Renal cortex interstitium (tissue), 11 donors: ENCODE results near the gene ATF7. TPM values are rescaled to one million over a fixed set of nuclear protein-coding genes. Genes with fewer than 3 reads are reported as not detected.
"Not testable (repeated sequence)": the region's sequence is repeated elsewhere in the genome, so short reads cannot be mapped to it uniquely, and the experiment has no call there.

Experiments
- DNase-seq, 11 donors: peaks; one replicate each; pipeline ENCODE4 v3.0.0-alpha.2; 2013; ENCODE audit warnings: low read depth in 9 of 11, low spot score in 4 of 11; ENCODE audit errors: extremely low read depth in 1 of 11
- polyA plus RNA-seq, 3 donors: library from polyadenylated mRNA; unstranded; fragments of 120-200 nt; gene quantifications; one replicate each; pipeline ENCODE4 v1.2.1, GENCODE V29; 2013; ENCODE audit not compliant: insufficient read length in 3 of 3

Gene ATF7
- polyA plus RNA-seq, 3 donors, result 41.3 to 43.9 (median 43.6) TPM

DNA sequence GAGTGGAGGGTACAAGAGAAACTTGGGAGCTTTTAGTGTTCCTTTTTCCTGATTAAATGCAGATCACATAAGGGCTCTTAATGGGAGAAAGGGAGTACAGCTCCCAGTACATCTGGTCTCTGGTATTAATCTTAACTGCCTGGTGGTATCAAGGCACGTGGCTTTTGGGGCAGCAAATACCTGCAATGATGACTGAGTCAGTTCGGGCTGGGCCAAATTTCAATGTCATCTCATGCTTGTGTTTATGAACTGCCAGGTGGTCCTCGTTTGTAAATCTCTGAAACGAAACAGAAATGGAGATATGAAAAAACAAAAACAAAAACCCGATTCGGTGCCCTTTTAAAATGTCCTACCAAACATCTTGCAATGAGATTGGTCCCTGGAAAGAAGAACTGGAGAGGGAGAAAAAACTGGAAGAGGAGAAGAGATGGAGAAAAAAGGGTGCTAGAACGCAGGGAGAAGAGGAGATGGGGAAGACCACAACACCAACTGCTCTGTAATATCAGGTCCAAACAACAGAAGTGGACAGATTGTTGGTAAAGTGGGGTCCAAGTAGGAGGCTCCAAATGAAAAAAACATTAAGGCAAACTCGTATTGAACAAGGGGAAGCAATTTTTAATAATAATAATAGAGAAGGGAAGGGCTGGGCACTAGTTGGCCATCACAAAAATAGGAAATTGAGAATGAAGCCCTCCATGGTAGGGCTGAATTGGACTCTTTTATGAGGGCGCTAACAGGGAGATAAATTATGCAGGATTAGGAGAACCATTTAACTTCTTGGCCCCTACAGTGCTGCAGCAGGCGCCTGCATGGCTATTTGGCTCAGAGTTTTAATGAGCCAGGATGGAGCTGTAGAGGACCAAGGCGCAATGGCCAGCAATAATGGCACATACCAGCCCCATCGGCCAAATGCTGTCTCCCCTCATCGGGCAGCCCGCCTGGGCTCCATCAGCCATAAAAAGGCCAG is 73.5 kb downstream of the ATF7 start:
- no peak for DNase-seq

DNA sequence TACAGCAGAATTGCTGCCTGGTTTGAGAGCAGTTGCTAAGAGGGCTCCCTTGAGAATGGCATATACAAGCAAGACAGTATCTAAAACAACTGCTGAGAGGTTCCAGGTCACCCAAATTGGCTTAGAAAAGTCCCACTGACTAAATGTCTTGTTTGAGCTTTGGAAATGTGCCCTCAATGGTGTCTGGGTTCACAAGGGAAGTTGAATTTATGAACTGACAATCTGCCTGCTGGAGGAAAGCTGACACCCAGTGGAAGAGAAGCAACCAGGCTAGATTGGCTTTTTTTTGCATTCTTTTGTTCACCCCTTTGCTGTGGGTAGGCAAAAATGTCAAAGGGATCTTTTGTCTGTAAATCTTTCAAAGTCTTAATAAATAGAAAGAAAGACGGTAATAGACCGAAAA is 74.3 kb downstream of the ATF7 start:
- DNase-seq, result peak in 1 of 11 donors; percentile 25

DNA sequence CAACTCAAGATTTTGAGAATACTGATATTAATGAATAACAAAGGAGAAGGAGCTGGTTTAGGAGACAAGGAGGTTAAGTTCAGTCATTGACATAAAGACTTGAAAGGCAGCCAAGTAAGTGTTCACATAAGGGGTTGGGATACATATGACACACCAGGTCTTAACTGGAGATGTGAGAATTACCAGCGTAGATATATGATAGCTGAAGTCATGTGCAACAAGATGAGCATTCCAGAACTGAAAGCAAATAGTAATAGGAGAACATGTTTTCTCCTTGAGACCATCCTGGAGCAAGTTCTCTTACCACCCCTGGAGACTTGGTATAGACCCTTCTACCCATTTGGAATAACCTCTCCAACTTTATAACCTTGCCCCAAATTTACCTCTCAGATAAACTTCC is 75.6 kb downstream of the ATF7 start:
- DNase-seq, result no peak

DNA sequence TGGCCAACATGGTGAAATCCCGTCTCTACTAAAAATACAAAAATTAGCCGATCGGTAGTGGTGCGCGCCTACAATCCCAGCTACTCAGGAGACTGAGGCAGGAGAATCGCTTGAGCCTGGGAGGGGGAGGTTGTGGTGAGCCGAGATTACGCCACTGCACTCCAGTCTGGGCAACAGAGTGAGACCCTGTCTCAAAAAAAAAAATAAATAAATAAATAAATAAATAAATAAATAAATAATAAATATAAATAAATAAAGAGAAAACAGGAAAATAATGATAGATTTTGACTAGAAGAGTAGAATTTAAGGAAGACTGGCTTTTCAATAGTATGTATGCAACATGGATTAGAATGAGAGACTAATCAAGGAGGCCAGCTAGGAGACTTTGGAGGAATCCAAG is 76.1 kb downstream of the ATF7 start:
- DNase-seq, result not testable (repeated sequence)

DNA sequence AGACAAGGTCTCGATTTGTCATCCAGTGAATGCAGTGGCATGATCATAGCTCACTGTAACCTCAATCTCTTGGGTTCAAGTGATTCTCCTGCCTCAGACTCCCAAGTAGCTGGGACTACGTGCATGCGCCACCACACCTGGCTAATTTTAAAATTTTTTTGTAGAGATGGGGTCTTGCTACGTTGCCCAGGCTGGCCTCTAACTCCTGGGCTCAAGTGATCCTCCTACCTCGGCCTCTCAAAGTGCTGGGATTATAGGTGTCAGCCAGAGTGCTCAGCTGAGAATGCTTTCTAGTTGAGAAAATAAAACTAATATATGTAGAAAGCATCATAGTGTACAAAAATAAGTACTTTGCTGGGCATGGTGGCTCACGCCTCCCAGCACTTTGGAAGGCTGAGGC is 77.8 kb downstream of the ATF7 start:
- DNase-seq, result not testable (repeated sequence)

DNA sequence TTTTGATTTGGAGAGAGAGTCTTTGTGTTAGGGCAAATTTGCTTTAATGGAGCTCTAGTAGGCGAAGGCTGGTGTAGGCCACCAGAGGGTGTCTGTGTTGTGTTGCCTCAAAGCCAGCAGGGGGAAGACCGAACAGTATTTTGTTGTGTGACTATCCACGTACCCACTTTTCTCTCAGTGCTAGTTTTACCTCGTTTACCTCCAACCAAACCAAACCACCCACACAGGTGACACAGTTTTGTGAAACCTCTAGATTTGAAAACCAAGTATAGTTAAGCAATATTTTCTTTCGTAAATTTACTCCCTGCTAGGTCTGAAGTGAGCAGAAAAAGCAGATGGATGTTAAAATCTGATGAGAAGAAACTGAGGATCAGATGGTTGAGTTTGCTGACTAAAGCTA is 82.6 kb downstream of the ATF7 start:
- DNase-seq, result peak in 6 of 11 donors; percentile 46 to 70 (median 56)

DNA sequence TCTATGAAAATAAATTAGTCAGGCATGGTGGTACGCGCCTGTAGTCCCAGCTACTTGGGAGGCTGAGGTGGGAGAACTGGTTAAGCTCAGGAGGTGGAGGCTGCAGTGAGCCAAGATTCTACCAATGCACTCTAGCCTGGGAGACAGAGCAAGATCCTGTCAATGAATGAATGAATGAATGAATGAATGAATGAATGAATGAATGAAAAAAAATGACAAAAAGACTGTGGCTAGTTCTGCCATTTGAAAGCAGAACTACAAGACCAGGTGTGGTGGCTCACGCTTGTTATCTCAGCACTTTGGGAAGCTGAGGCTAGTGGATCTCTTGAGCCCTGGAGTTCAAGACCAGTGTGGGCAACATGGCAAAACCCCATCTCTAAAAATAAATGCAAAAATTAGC is 86.7 kb downstream of the ATF7 start:
- no peak for DNase-seq

DNA sequence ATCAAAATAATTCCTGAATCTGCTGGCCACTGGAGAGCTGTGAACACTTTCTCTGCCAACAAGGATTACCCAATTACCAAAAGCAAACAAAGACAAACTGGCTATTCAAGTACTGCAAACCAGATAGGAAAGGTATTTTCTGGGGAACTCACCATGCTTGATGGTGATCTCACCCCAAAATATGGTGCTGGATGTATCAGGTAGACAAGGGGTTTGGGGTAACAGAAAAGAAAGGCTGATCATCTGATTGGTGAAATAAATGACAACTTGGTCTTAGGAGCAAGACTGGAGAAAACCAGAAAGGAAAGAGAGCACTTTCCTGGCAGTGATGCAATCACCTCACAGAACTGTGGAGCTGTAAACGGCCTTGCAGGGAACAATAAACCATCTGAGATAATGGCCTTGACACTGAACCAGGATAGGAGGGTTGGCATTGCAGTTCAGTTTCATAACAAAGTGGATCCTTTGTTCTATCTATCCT is 87.9 kb downstream of the ATF7 start:
- DNase-seq, result no peak

DNA sequence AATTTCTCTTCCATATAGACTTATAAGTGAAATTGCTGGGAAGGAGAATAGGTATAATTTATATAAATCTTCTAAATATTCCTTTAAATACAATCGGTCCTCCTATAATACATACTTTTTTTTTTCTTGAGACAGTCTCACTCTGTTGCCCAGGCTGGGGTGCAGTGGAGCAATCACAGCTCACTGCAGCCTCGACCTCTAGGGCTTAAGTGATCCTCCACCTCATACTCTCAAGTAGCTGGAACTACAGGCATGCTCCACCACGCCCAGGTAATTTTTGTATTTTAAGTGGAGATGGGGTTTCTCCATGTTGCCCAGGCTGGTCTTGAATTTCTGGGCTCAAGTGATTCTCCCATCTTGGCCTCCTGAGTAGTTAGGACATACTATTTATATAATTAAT is 89.2 kb downstream of the ATF7 start:
- DNase-seq, result no peak

DNA sequence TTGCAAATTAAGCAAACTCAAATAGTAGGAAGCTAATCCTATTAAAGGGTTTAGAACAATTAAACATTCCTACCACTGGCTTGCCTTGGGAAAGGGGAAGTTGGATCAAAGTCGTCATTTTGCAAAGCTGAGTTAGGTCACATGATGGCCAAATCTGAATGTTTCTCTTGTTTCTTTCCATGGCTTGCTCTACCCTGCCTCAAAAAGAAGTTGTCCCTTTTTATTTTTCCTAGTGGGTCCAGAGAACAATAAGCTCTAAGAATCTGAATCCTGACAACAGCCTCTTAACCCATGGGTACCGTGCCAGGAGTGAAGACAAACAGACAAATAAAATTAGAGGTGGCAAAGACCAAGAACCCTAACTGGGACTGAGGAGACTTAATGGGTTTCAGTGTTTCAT is 92.7 kb downstream of the ATF7 start:
- DNase-seq, result no peak

DNA sequence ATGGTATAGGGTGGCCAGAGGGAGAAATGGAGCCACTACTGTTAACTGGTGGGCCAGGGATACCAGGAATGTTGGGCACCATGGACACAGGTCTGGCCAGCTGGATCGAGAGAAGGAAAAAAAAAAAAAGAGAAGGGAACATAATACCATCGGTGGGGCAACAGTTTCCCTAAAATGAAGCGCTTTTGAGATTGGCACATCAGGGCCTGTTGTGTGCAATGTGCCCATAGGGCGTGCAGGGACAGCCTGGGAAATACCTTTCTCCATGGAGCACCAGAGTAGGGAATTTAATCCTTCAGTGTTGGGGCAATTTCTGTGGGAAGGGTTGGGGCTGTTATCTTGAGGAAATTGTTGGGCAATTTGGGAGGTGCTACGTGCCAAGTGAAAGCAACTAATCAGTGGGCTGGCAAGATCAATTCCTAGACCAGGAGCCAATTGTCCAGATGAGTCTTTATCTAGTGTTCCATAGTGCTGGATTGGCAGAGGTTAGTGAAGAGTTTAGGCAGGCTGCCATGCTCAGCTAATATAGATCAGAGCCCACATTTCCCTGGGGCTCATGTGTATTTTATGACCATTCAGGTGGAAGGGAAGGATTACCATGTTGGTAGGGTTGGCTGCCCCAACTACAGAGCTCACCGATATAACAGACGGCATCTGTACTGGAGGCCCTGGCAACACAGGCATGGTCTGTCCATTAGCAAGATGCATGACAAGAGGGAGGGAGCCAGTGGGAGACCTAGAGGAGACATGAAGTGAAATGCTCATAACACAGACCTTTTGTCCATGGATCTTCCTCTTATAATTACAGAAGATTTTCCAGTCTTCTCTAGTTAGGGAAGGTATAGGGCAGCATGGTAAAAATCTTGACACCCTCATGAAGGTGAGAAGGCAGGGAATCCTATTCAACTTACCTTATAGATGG is 93.4 kb downstream of the ATF7 start:
- no peak for DNase-seq

DNA sequence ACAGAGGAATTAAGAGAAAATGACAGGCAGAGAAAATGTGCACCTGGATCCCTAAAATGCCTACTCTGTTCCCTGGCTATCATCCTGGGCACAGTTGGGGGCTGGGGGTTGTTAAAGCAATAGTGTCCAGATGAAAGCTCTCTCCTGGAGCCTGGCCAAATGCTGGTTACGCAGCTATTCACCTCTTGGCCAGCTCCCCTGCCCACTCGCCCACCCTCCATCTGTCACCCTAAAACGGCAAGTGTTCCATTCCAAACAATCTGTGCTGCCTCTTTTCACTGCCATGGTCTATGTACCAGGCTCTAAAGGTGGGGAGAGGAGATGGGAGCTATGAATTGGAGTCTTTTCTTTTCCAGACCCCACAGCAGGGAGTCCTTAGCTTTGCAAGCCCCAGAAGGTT is 94.2 kb downstream of the ATF7 start:
- DNase-seq, result no peak

DNA sequence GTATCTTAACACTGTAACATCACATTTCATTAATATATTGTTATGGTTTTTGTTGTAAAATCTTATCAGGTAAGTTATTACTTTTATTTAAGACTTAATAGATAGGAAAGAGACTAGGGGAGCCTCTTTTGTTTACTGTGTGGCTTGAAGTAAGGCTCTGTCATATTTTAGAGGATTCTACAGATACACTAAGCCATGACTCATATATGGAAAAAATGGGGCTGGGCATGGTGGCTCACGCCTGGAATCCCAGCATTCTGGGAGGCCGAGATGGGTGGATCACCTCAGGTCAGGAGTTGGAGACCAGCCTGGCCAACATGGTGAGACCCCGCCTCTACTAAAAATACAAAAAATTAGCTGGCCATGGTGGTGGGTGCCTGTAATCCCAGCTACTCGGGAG is 95.3 kb downstream of the ATF7 start:
- no peak for DNase-seq

DNA sequence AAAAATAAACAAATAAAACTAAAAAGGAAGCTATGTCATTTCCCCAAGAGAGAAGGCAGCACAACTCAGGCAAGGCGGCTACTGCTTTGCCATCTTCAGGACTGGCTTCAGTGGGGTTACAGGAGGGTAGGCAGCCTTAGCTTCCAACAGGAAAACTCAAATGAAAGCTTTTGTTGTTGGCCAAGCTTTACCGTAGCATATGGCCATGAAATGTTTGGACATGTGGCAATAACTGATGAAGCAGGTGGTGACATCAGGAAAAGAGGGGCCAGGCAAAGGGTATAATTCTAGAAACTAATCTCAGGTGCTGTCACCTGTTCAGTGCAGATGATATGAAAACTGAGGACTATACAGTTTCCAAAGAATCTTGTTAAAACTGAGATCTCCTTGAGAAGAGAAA is 96.1 kb downstream of the ATF7 start:
- DNase-seq, result no peak

DNA sequence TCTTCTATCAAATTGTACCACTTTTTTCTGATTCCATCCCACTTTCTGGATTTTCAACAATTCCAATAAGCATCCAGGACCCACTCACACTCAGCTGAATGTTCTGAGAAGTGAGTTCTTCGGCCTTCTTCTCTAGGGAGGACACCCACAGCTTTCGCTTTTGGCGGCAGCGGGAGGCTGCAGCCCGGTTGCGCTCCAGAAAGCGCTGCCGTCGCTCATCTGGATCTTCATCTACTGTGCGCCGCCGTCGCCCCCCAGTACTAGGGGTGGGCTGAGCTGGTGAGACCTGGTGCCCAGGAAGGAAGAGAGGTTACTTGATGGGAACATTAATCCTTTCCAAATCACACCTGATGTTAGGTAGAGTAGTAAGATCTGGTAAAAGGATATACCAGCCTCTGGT is 101.7 kb downstream of the ATF7 start:
- no peak for DNase-seq

DNA sequence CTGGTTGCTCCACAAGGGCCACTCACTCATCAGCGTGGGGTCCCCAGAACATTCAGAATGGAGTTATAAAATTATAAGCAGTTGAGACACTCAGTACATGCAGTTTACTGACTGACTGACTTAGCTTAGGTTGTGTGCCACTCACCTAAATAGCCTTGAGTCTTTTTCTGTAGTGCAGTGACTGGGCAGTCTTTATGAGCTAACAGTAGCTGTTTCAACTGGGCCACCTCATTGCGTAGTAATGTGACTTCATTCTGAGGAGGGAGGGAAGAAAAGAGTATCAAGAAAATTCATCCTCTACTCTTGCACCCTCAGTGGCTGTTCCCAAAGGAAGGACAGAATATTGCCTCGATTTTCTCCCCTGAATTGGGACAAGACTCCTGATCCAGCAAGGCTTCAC is 103.1 kb downstream of the ATF7 start:
- no peak for DNase-seq

DNA sequence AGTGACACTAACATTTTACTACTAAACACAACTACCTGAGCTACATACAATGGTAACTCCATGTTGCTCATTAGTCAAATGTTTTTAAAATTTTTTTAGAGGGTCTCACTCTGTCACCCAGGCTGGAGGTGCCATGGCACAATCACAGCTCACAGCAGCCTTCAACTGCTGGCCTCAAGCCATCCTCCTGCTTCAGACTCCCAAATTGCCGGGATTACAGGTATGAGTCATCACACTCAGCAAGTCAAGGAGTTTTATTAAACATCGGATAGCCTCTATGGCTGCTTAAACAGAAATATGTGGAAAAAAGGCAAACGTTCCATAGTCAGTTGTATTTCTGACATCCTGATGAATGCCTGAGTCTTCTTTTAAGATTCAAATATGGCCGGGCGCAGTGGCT is 107.8 kb downstream of the ATF7 start:
- no peak for DNase-seq

DNA sequence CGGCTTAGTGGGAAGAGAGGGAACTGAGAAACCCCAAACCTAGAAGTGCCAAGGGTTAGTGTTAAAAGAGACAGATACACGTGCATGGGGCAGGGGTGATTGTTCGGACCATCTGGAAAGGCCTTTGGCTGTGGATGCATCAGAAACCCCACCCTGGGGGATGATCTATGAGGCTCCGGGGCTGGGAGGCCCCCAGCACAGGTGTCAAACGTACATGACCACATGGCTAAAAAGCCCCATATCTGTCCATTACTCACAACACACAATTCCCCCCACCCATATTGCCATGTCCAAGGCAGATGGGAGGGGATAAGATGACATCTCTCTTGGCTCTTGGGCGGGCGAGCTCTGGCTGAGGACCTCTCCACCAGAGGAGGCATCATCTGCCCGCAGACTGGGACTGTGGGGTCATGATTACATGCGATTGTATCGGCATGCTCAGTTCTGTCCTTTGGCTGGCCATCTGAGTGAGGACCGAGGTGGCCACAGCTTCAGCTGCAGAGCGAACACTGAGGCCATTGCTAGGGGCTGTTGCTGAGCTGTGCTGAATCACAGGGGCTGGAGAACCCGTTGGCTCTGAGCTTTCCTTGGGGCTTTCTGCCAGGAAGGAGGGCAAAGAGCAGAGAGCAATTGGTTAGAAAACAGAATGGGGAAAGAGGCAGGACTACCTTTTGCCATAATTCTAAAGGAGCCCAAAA is 109.3 kb downstream of the ATF7 start:
- DNase-seq, result no peak

DNA sequence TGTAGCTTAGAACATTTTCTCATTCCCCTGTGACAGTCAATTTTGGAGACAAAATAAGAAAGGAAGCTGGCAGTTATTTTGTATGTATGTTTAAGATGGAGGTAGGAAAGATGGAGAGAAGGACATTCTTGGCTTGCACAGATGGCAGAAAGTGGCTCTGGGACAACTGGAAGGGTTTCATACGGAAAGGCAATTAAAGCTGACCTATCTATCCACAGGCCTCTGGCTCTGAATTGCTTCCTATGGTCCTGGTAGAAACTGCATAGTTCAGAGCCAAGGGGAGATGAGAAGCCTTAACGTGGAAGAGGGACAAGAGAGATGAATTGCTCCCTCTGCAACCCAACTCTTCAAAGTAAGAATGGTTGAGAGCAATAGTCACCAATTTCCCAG is 110.9 kb downstream of the ATF7 start:
- no peak for DNase-seq
